GM10266 (cell line): Measurements from ENCODE around the gene HACD2.

Source experiments
- DNase-seq: peaks from one replicate; pipeline ENCODE4 v3.0.0; 2012; ENCODE audit errors: extremely low spot score
- CTCF ChIP-seq: IDR thresholded peaks from 2 replicates; pipeline ENCODE4 v1.5.1; 2012; ENCODE audit warnings: mild to moderate bottlenecking, low read depth; ENCODE audit not compliant: control insufficient read depth, insufficient read depth; ENCODE audit errors: missing control alignments

The HACD2 gene

GRCh38 chr3:123524981-123525380 is 59.9 kb downstream of the HACD2 start:
- TF ChIP-seq CTCF, result no peak
- no peak for DNase-seq

DNA sequence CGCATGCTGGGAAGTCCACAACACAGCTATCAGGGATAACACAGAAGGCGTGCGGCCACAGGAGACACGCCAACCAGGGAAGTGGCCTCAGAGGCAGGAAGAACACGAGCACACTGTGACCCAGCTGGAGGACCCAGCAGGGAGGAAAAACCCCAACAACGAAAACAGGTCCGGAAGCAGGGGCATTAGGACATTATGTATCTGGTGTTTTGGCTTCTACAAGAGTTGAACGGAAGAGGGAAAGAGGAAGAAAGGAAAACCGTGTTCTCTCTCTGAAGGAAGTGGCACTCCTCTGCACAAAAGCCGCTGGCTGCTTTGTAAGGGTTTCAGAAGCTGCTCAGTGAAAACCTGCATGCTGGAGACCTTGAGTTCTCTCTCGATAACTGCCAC is 61.8 kb downstream of the HACD2 start:
- no peak for DNase-seq
- TF ChIP-seq CTCF, result no peak

DNA sequence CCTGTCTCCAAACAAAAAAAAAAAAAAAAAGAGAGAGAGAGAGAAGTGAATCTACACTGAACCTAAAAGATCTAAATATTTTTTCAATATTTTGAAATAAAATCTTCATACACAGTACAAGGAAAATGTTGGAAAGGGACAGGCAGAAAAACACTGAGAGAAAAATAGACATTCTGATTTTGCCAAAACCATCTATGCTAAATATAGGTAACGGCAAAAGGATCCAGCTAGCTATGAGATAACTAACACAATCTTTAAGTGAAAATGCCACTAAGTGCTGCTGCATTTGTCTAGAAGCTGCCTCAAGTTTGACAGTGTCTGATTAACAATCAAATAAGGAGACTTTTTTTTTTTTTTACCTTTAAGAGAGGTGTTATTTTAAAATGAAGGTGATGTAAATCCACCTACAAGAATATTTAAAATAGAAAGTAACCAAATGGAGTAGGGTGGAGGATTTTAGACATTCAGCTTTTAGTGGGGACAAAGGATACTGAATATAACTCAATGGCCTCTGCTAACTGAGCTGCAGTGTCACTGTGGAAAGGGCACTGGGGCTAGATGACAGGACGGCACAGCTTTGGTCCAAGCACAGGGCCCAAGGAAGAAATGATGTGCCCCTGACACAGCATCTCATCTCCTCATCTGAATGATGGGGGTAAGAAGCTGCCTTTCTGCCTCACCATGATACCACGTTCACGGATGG is 62.4 kb downstream of the HACD2 start:
- TF ChIP-seq CTCF, result no peak

GRCh38 chr3:123521179-123521969 is 63.5 kb downstream of the HACD2 start:
- no peak for DNase-seq
- no peak for TF ChIP-seq CTCF

More for the DNA sequence above, 62.4 kb downstream of the HACD2 start:
- DNase-seq, result no peak

DNA sequence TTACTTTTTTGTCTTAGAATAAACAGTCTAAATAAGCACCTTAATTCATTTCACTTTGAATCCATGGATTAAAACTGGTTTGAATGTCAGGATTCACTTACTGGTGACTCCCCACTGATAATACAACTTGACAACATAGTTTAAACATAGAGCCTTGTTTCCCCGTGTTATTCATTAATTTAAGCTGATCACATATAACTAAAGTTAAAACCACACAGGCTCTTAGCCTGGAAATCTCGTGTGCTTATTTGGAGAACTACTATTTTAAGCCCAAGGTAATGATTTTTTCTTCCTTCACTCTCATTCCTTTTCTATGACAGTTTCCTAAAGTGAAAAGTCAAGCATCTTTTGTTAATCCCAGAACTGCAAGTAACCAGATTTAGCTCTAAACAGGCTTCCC is 64.2 kb downstream of the HACD2 start:
- DNase-seq, result no peak
- TF ChIP-seq CTCF, result no peak

- DNase-seq, result no peak
- TF ChIP-seq CTCF, result no peak
Observed at GRCh38 chr3:123518892-123519485, 65.9 kb downstream of the HACD2 start.

DNA sequence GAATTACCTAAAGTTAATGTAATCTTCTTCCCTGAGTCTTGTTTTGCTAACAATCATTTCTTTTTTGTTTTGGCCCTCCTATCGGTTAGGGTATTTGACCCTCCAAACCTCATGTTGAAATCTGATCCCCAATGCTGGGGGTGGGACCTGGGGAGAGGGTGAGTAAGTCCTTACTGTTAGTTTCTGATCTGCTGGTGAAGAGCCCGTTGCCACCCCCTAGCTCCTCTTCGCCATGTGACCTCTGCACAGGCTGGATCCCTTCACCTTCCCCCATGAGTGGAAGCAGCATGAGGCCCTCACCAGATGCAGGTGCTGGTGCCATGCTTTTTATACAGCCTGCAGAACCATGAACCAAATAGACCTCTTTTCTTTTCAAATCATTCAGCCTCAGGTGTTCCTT is 73.1 kb downstream of the HACD2 start:
- TF ChIP-seq CTCF, result no peak
- DNase-seq, result no peak
